Common myeloid progenitor, CD34-positive (primary cell): ENCODE results near the gene CCDC187.
A peak's percentile ranks its signal among the peaks of the same experiment; 100 is the strongest.

Experiments
- CTCF ChIA-PET: fragments of 350-600 bp; sonication (Branson Sonifier 250); formaldehyde crosslinking; loops from one replicate; lab custom pipeline; 2021; ENCODE audit warnings: antibody characterized with exemption; lab: Charles Lee
- POLR2A ChIA-PET: fragments of 350-600 bp; sonication (Branson Sonifier 250); formaldehyde crosslinking; loops from one replicate; lab custom pipeline; 2021; ENCODE audit warnings: antibody characterized with exemption; lab: Charles Lee
- DNase-seq, 3 donors: peaks; one replicate each; pipeline versions ENCODE4 v3.0.0 to v3.0.0-alpha.2; 2013
- H3K27ac ChIP-seq, 2 experiments: 1 replicate in 1 of 2; 2 replicates in 1 of 2; pipeline ENCODE4 v1.7.0; 2013; ENCODE audit warnings: inconsistent platforms in 2 of 2, low read length in 2 of 2, mild to moderate bottlenecking in 2 of 2, low read depth in 1 of 2, moderate library complexity in 1 of 2; ENCODE audit not compliant: severe bottlenecking in 2 of 2, insufficient read depth in 1 of 2, poor library complexity in 1 of 2
- H3K27me3 ChIP-seq, 5 experiments: replicated peaks in 2 of 5; 1 replicate in 3 of 5; 2 replicates in 2 of 5; pipeline versions ENCODE4 v1.6.1 to v1.7.0; 2013; ENCODE audit warnings: low read length in 4 of 5, mild to moderate bottlenecking in 2 of 5, moderate library complexity in 2 of 5, inconsistent platforms in 1 of 5; ENCODE audit not compliant: insufficient read depth in 5 of 5, control insufficient read depth in 4 of 5
- H3K36me3 ChIP-seq, 4 experiments: 1 replicate in 2 of 4; 2 replicates in 2 of 4; pipeline versions ENCODE4 v1.6.1 to v1.7.0; 2013; ENCODE audit warnings: low read length in 3 of 4, control low read depth in 1 of 4, mild to moderate bottlenecking in 1 of 4; ENCODE audit not compliant: control insufficient read depth in 4 of 4, insufficient read depth in 4 of 4
- H3K4me1 ChIP-seq, 4 experiments: 1 replicate in 3 of 4; 2 replicates in 1 of 4; pipeline versions ENCODE4 v1.6.1 to v1.7.1; 2013; ENCODE audit warnings: low read length in 3 of 4, mild to moderate bottlenecking in 3 of 4, control low read depth in 1 of 4, inconsistent platforms in 1 of 4, moderate library complexity in 1 of 4; ENCODE audit not compliant: control insufficient read depth in 4 of 4, insufficient read depth in 4 of 4; ENCODE audit errors: control extremely low read depth in 1 of 4
- H3K4me3 ChIP-seq, 7 experiments: 1 replicate in 4 of 7; 2 replicates in 3 of 7; pipeline versions ENCODE4 v1.5.1 to v1.7.0; 2013; ENCODE audit warnings: mild to moderate bottlenecking in 7 of 7, low read length in 6 of 7, moderate library complexity in 6 of 7, inconsistent platforms in 2 of 7, low read depth in 2 of 7, control low read depth in 1 of 7; ENCODE audit not compliant: insufficient read depth in 4 of 7, control insufficient read depth in 1 of 7; ENCODE audit errors: extremely low read depth in 1 of 7
- H3K9me3 ChIP-seq, 5 experiments: 1 replicate in 4 of 5; 2 replicates in 1 of 5; pipeline versions ENCODE4 v1.6.1 to v1.7.1; 2013; ENCODE audit warnings: low read length in 4 of 5, mild to moderate bottlenecking in 2 of 5, inconsistent platforms in 1 of 5, low read depth in 1 of 5, moderate library complexity in 1 of 5; ENCODE audit not compliant: control insufficient read depth in 4 of 5, insufficient read depth in 2 of 5; ENCODE audit errors: control extremely low read depth in 1 of 5
- WGBS: methylation state at CpG from one replicate; pipeline ENCODE4 v1.1.5; 2013; ENCODE audit not compliant: insufficient coverage; 5-methylcytosine and 5-hydroxymethylcytosine counted together

The CCDC187 gene

DNA sequence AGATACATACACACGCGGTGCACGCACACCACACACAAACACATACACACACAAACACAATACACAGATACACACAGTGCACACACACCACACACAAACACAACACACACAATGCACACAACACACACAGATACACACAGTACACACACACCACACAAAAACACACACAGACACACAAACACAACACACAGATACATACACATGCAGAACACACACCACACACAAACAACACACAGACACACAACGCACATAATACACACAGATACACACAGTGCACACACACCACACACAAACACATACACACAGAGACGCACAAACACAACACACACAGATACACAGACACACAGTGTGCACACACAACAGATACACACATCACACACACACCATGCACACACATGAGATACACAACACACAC, 5.9 kb upstream of the CCDC187 start:
- ChIA-PET CTCF (interaction anchor here (0.7 to 5.3 kb wide), 3 partner anchors 14 to 89 kb away, joined by 3 to 101 read pairs (median 3); partner anchors contain the start of gene GPSM1), POLR2A (interaction anchor here (0.7 to 0.9 kb wide), 2 partner anchors 17 to 53 kb away, joined by 3 to 4 read pairs; partner anchors contain the start of gene DNLZ)
- Histone ChIP-seq H3K4me3 (peak overlapping the region in 1 of 7 experiments; percentile 1), H3K27me3 (no peaks in the 10 kb centered on the region), H3K9me3 (peaks cover 0 to 3% (median 0%) of the 10 kb centered on the region in 5 experiments), H3K27ac (no peak overlapping the region), H3K4me1 (peaks cover 5 to 78% (median 50%) of the 10 kb centered on the region in 4 experiments), H3K36me3 (no peaks in the 10 kb centered on the region)
- DNase-seq = peak in 2 of 3 donors; percentile 65 to 91
- WGBS = 87% methylated on average over 3 of the region's 5 CpGs

DNA sequence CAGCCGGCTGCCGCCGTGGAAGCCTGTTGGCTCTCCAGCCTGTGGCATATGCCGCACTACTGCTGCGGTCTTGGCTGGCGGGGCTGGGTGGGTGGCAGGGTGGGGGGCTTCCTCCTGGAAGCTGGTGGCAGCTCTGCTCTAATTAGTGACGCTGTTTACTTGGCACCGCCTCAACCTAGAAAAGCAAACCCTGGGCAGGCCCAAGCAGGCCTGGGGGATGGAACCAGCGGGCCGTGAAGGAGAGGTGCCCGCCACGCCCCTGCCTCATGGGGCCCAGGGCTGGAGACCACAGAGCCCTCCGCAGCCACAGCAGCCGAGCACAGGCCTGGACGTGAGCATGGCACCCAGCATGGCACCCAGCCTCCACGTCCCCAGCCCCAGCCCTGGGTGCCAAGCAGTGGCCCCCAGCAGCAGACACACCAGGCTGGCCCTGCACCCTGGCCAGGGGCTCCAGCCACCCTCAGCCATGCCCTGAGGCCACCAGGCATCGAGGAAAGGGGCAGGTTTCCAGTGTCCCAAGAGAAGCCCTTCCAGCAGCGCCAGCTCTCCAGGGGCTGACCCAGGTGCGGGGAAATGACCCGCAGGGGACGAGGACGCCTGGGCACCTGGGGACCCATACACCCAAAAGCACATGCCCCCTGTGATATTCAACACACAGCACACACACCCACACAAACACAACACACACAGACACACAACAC, 5.4 kb upstream of the CCDC187 start:
- H3K4me1 ChIP-seq = peaks cover 5 to 81% (median 50%) of the 10 kb centered on the region in 4 experiments
- no peaks in the 10 kb centered on the region for H3K9me3 ChIP-seq
- POLR2A ChIA-PET = no interaction called here
- CTCF ChIA-PET = interaction anchor here (0.7 to 0.8 kb wide), 3 partner anchors 14 to 92 kb away, joined by 3 to 4 read pairs (median 3); no protein-coding TSS in a partner anchor
- H3K27me3 ChIP-seq = no peaks in the 10 kb centered on the region
- WGBS = 17% methylated on average over 21 of the region's 22 CpGs
- H3K36me3 ChIP-seq = no peaks in the 10 kb centered on the region
- no peak overlapping the region for H3K27ac ChIP-seq
- peak; percentile 91 to 99 (median 97) for DNase-seq
- peak overlapping the region in 2 of 7 experiments; percentile 23 to 40 for H3K4me3 ChIP-seq

DNA sequence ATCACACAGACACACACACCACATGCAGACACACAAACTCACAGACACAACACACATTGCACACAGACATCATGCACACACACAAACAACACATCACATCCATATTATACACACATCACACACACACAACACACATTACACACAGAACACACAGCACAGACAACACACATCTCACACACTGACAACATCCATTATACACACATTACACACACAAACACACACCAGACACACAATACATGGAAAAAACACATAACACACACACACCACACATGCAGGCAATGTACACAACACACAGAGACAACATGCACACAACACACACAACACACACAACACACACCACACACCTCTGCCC, 4.8 kb upstream of the CCDC187 start:
- Histone ChIP-seq H3K27me3 (no peaks in the 10 kb centered on the region), H3K27ac (no peak overlapping the region), H3K9me3 (no peaks in the 10 kb centered on the region), H3K36me3 (no peaks in the 10 kb centered on the region), H3K4me1 (peaks cover 5 to 80% (median 50%) of the 10 kb centered on the region in 4 experiments), H3K4me3 (peak overlapping the region in 2 of 7 experiments; percentile 23 to 40)
- no peak for DNase-seq
- ChIA-PET POLR2A (no interaction called here), CTCF (interaction anchor here (0.7 to 0.8 kb wide), 2 partner anchors 22 to 92 kb away, joined by 3 to 4 read pairs; no protein-coding TSS in a partner anchor)

DNA sequence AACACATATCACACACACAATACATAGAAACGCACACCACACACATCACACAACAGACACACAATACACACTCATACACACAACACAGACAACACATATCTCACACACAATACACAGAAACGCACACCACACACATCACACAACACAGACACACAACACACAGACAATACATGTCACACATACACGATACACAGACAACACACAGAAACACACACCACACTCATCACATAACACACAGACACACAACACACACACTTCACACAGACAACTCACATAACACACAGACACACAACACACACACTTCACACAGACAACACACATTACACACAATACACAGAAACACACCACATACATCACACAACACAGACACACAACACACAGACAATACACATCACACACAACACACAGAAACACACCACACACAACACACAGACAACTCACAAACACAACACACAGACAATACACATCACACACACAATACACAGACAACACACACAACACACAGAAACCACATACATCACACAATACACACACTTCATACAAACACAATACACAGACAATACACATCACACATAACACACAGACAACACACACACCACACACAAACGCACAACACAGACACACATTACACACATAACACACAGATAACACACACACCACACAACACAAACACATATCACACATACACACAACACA, 4.3 kb upstream of the CCDC187 start:
- DNase-seq = peak in 2 of 3 donors; percentile 70 to 92
- Histone ChIP-seq H3K27me3 (no peaks in the 10 kb centered on the region), H3K27ac (no peak overlapping the region), H3K36me3 (no peaks in the 10 kb centered on the region), H3K4me3 (peak overlapping the region in 1 of 7 experiments; percentile 40), H3K4me1 (peaks cover 5 to 80% (median 47%) of the 10 kb centered on the region in 4 experiments), H3K9me3 (no peaks in the 10 kb centered on the region)
- ChIA-PET CTCF (interaction anchor here (0.7 to 0.8 kb wide), 2 partner anchors 23 to 93 kb away, joined by 3 to 4 read pairs; no protein-coding TSS in a partner anchor), POLR2A (no interaction called here)
- WGBS = 100% methylated on average over 3 of the region's 4 CpGs

DNA sequence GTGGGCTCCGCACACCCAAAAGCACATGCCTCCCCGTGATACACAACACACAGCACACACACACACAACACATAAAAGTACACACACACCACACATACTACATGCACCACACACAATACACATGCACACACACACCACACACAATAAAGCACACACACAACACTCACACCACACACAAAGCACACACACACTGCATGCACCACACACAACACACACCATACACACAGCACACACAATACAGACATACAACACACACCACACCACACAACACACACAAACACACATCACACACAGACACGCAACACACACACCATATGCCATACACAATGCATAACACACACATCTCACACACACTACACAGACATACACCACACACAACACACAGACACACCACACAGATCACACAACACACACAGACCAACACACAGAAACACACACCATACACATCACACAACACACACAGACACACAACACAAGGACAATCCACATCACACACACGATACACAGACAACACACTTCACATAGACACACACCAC, 3.4 kb upstream of the CCDC187 start:
- Histone ChIP-seq H3K27ac (no peak overlapping the region), H3K4me3 (no peak overlapping the region), H3K9me3 (no peaks in the 10 kb centered on the region), H3K36me3 (no peaks in the 10 kb centered on the region), H3K4me1 (peaks cover 5 to 76% (median 46%) of the 10 kb centered on the region in 4 experiments), H3K27me3 (no peaks in the 10 kb centered on the region)
- CTCF ChIA-PET = no interaction called here
- 100% methylated on average over 2 of the region's 4 CpGs for WGBS
- DNase-seq = peak in 2 of 3 donors; percentile 61 to 89
- POLR2A ChIA-PET = no interaction called here

DNA sequence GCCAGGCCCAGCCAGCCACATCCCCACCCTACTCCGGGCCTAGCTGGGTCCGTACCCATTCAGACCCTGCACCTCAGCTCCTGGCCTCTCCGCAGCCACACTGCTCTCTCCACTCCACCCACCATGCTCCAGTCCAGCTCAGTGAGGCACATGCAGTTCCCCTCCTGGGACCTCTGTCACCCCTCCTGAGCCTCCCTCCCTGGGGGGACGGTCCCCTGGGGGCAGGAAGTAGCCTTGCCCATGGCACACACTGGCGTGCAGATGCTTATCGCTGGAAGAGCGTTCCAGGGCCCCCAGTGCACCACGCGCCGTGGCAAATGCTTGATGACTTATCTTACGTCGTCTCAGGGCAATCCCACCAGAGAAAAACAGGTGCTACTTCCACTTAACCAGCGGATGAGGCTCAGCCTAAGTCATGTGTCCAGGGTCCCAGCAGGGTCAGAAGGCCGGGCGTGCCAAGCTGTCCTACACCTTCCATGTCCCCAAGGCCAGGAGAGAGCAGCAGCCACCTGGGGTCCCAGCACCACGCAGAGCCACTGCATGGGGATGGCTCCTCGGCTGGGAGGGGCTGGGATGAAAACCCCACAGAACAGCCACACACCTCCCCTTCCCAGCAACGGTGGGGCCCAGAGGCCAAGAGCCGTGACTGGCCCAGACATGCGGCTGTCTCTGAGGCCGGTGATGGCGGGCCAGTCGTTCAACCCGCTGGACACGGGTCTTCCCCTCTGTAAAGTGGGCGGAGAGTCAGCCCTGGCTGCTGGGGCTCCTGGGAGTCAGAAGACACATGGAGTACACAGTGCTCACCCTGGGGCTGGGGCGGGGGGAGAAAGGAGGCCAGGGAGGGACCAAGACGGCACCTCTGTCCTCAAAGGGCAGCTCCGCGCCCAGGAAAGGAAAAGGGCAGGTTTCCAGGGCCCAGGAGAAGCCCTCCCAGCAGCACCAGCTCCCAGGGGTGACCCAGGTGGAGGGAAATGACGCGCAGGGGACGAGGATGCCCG, 2.6 kb upstream of the CCDC187 start:
- Histone ChIP-seq H3K27me3 (no peaks in the 10 kb centered on the region), H3K4me1 (peaks cover 5 to 68% (median 41%) of the 10 kb centered on the region in 4 experiments), H3K27ac (no peak overlapping the region), H3K36me3 (no peaks in the 10 kb centered on the region), H3K4me3 (peak overlapping the region in 1 of 7 experiments; percentile 37), H3K9me3 (no peaks in the 10 kb centered on the region)
- ChIA-PET POLR2A (no interaction called here), CTCF (interaction anchor here (1.7 kb wide), 2 partner anchors 10 to 23 kb away, joined by 4 read pairs; no protein-coding TSS in a partner anchor)
- peak; percentile 85 to 98 (median 95) for DNase-seq
- 22% methylated on average over 23 of the region's 34 CpGs for WGBS
